Activated CD4-positive, alpha-beta memory T cell treated with anti-CD3 and anti-CD28 coated beads, Interleukin-2, amount 10 ng/mL, durations not matched to agents 7 days and 5 days (primary cell): ENCODE data around the gene FRYL. TPM values are rescaled to one million over a fixed set of nuclear protein-coding genes. Genes with fewer than 3 reads are reported as not detected.

ENCODE experiments used
- CTCF ChIA-PET: fragments of 350-600 bp; sonication (Branson Sonifier 250); formaldehyde crosslinking; loops from one replicate; lab custom pipeline; 2021; ENCODE audit warnings: antibody characterized with exemption, inconsistent platforms; lab: Charles Lee
- POLR2A ChIA-PET: fragments of 350-600 bp; sonication (Branson Sonifier 250); formaldehyde crosslinking; loops from one replicate; lab custom pipeline; 2021; ENCODE audit warnings: antibody characterized with exemption; lab: Charles Lee
- DNase-seq: peaks from one replicate; pipeline ENCODE4 v3.0.0-alpha.2; 2020
- H3K27ac Mint-ChIP-seq: one replicate; pipeline ENCODE4 v1.8.0; 2021; ENCODE audit warnings: mild to moderate bottlenecking, mixed read lengths
- H3K27me3 Mint-ChIP-seq: one replicate; pipeline ENCODE4 v1.8.0; 2021; ENCODE audit warnings: mixed read lengths
- H3K36me3 Mint-ChIP-seq: one replicate; pipeline ENCODE4 v1.8.0; 2021; ENCODE audit warnings: low read depth, mixed read lengths
- H3K4me1 Mint-ChIP-seq: one replicate; pipeline ENCODE4 v1.8.0; 2021; ENCODE audit warnings: mixed read lengths
- H3K4me3 Mint-ChIP-seq: one replicate; pipeline ENCODE4 v1.8.0; 2021; ENCODE audit warnings: mild to moderate bottlenecking, mixed read lengths
- H3K9me3 Mint-ChIP-seq: one replicate; pipeline ENCODE4 v1.8.0; 2021; ENCODE audit warnings: mixed read lengths
- total RNA-seq, 2 experiments: library from RNA; stranded (reverse); gene quantifications; one replicate each; pipeline ENCODE4 v1.2.3, GENCODE V29; 2021

Gene FRYL
- total RNA-seq, 2 experiments from 2014 or later: 82.4 to 82.7 TPM

- no peaks in the 10 kb centered on the region for H3K36me3 Mint-ChIP-seq
- H3K27me3 Mint-ChIP-seq: no peaks in the 10 kb centered on the region
- H3K4me1 Mint-ChIP-seq: peaks cover 5% of the 10 kb centered on the region
- no peak for DNase-seq
- H3K4me3 Mint-ChIP-seq: no peak overlapping the region
- POLR2A ChIA-PET: no interaction called here
- no peak overlapping the region for H3K27ac Mint-ChIP-seq
- CTCF ChIA-PET: no interaction called here
- no peaks in the 10 kb centered on the region for H3K9me3 Mint-ChIP-seq
Measured at GRCh38 chr4:48629458-48629857, 150.6 kb downstream of the FRYL start.

- Mint-ChIP-seq H3K36me3 (peaks cover 28% of the 10 kb centered on the region), H3K4me3 (no peak overlapping the region), H3K27me3 (no peaks in the 10 kb centered on the region), H3K27ac (no peak overlapping the region), H3K9me3 (no peaks in the 10 kb centered on the region), H3K4me1 (no peaks in the 10 kb centered on the region)
- ChIA-PET CTCF (no interaction called here), POLR2A (no interaction called here)
- no peak for DNase-seq
Measured at GRCh38 chr4:48623182-48623780, 156.8 kb downstream of the FRYL start.

- Mint-ChIP-seq H3K4me1 (no peaks in the 10 kb centered on the region), H3K4me3 (no peak overlapping the region), H3K36me3 (peaks cover 44% of the 10 kb centered on the region), H3K9me3 (no peaks in the 10 kb centered on the region), H3K27me3 (no peaks in the 10 kb centered on the region), H3K27ac (no peak overlapping the region)
- DNase-seq: no peak
- CTCF ChIA-PET: interaction anchor here (0.7 kb wide), 1 partner anchor 43 kb away, joined by 3 read pairs; no protein-coding TSS in a partner anchor
- POLR2A ChIA-PET: no interaction called here
Measured at GRCh38 chr4:48620831-48621230, 159.2 kb downstream of the FRYL start.

GRCh38 chr4:48620093-48620492 is 160.0 kb downstream of the FRYL start:
- no peaks in the 10 kb centered on the region for H3K27me3 Mint-ChIP-seq
- DNase-seq: no peak
- ChIA-PET POLR2A (interaction anchor here (1.4 kb wide), 1 partner anchor 13 kb away, joined by 3 read pairs; no protein-coding TSS in a partner anchor), CTCF (interaction anchor here (0.6 to 0.7 kb wide), 2 partner anchors 42 to 119 kb away, joined by 3 read pairs; no protein-coding TSS in a partner anchor)
- no peaks in the 10 kb centered on the region for H3K9me3 Mint-ChIP-seq
- H3K27ac Mint-ChIP-seq: no peak overlapping the region
- no peak overlapping the region for H3K4me3 Mint-ChIP-seq
- H3K36me3 Mint-ChIP-seq: peaks cover 52% of the 10 kb centered on the region
- no peaks in the 10 kb centered on the region for H3K4me1 Mint-ChIP-seq

- Mint-ChIP-seq H3K4me3 (no peak overlapping the region), H3K27ac (no peak overlapping the region), H3K36me3 (peaks cover 25% of the 10 kb centered on the region), H3K4me1 (no peaks in the 10 kb centered on the region), H3K27me3 (no peaks in the 10 kb centered on the region), H3K9me3 (no peaks in the 10 kb centered on the region)
- DNase-seq: no peak
- ChIA-PET POLR2A (no interaction called here), CTCF (no interaction called here)
Measured at GRCh38 chr4:48604527-48604926, 175.6 kb downstream of the FRYL start.

- CTCF ChIA-PET: no interaction called here
- Mint-ChIP-seq H3K27me3 (no peaks in the 10 kb centered on the region), H3K9me3 (no peaks in the 10 kb centered on the region), H3K4me1 (no peaks in the 10 kb centered on the region), H3K36me3 (peaks cover 30% of the 10 kb centered on the region), H3K27ac (no peak overlapping the region), H3K4me3 (no peak overlapping the region)
- no peak for DNase-seq
- POLR2A ChIA-PET: no interaction called here
Measured at GRCh38 chr4:48604041-48604440, 176.0 kb downstream of the FRYL start.

- Mint-ChIP-seq H3K27me3 (no peaks in the 10 kb centered on the region), H3K36me3 (peaks cover 32% of the 10 kb centered on the region), H3K4me3 (no peak overlapping the region), H3K27ac (no peak overlapping the region), H3K4me1 (no peaks in the 10 kb centered on the region), H3K9me3 (no peaks in the 10 kb centered on the region)
- ChIA-PET CTCF (interaction anchor here (0.8 kb wide), 1 partner anchor 99 kb away, joined by 4 read pairs; no protein-coding TSS in a partner anchor), POLR2A (no interaction called here)
- no peak for DNase-seq
Measured at GRCh38 chr4:48603366-48604003, 176.6 kb downstream of the FRYL start.

GRCh38 chr4:48602763-48603162 is 177.3 kb downstream of the FRYL start:
- no peaks in the 10 kb centered on the region for H3K4me1 Mint-ChIP-seq
- CTCF ChIA-PET: interaction anchor here (0.8 kb wide), 1 partner anchor 100 kb away, joined by 4 read pairs; no protein-coding TSS in a partner anchor
- POLR2A ChIA-PET: no interaction called here
- no peak overlapping the region for H3K27ac Mint-ChIP-seq
- no peak for DNase-seq
- H3K4me3 Mint-ChIP-seq: no peak overlapping the region
- no peaks in the 10 kb centered on the region for H3K27me3 Mint-ChIP-seq
- peaks cover 33% of the 10 kb centered on the region for H3K36me3 Mint-ChIP-seq
- no peaks in the 10 kb centered on the region for H3K9me3 Mint-ChIP-seq

- no peak overlapping the region for H3K4me3 Mint-ChIP-seq
- H3K4me1 Mint-ChIP-seq: no peaks in the 10 kb centered on the region
- CTCF ChIA-PET: no interaction called here
- no peak overlapping the region for H3K27ac Mint-ChIP-seq
- POLR2A ChIA-PET: no interaction called here
- no peak for DNase-seq
- H3K36me3 Mint-ChIP-seq: peaks cover 34% of the 10 kb centered on the region
- H3K9me3 Mint-ChIP-seq: no peaks in the 10 kb centered on the region
- no peaks in the 10 kb centered on the region for H3K27me3 Mint-ChIP-seq
Measured at GRCh38 chr4:48602222-48602621, 177.9 kb downstream of the FRYL start.

GRCh38 chr4:48596336-48596735 is 183.7 kb downstream of the FRYL start:
- POLR2A ChIA-PET: no interaction called here
- H3K27ac Mint-ChIP-seq: no peak overlapping the region
- H3K36me3 Mint-ChIP-seq: peaks cover 35% of the 10 kb centered on the region
- DNase-seq: no peak
- H3K27me3 Mint-ChIP-seq: no peaks in the 10 kb centered on the region
- H3K9me3 Mint-ChIP-seq: no peaks in the 10 kb centered on the region
- H3K4me1 Mint-ChIP-seq: no peaks in the 10 kb centered on the region
- H3K4me3 Mint-ChIP-seq: no peak overlapping the region
- CTCF ChIA-PET: no interaction called here

- Mint-ChIP-seq H3K27me3 (no peaks in the 10 kb centered on the region), H3K27ac (no peak overlapping the region), H3K9me3 (no peaks in the 10 kb centered on the region), H3K4me3 (no peak overlapping the region), H3K4me1 (peaks cover 4% of the 10 kb centered on the region), H3K36me3 (peaks cover 48% of the 10 kb centered on the region)
- CTCF ChIA-PET: interaction anchor here (1.2 kb wide), 1 partner anchor 16 kb away, joined by 4 read pairs; no protein-coding TSS in a partner anchor
- no peak for DNase-seq
- POLR2A ChIA-PET: no interaction called here
Measured at GRCh38 chr4:48594180-48594579, 185.9 kb downstream of the FRYL start.

- no peak overlapping the region for H3K4me3 Mint-ChIP-seq
- no peaks in the 10 kb centered on the region for H3K9me3 Mint-ChIP-seq
- ChIA-PET CTCF (no interaction called here), POLR2A (no interaction called here)
- H3K36me3 Mint-ChIP-seq: peaks cover 48% of the 10 kb centered on the region
- no peaks in the 10 kb centered on the region for H3K27me3 Mint-ChIP-seq
- H3K4me1 Mint-ChIP-seq: peaks cover 12% of the 10 kb centered on the region
- H3K27ac Mint-ChIP-seq: no peak overlapping the region
- no peak for DNase-seq
Measured at GRCh38 chr4:48591372-48591771, 188.7 kb downstream of the FRYL start.

- H3K27ac Mint-ChIP-seq: peak overlapping the region; percentile 42
- POLR2A ChIA-PET: no interaction called here
- peaks cover 12% of the 10 kb centered on the region for H3K4me1 Mint-ChIP-seq
- H3K27me3 Mint-ChIP-seq: no peaks in the 10 kb centered on the region
- DNase-seq: no peak
- H3K36me3 Mint-ChIP-seq: peaks cover 53% of the 10 kb centered on the region
- no peak overlapping the region for H3K4me3 Mint-ChIP-seq
- H3K9me3 Mint-ChIP-seq: no peaks in the 10 kb centered on the region
- CTCF ChIA-PET: no interaction called here
Measured at GRCh38 chr4:48590884-48591283, 189.2 kb downstream of the FRYL start.

- CTCF ChIA-PET: no interaction called here
- H3K27ac Mint-ChIP-seq: no peak overlapping the region
- POLR2A ChIA-PET: no interaction called here
- H3K9me3 Mint-ChIP-seq: no peaks in the 10 kb centered on the region
- H3K27me3 Mint-ChIP-seq: no peaks in the 10 kb centered on the region
- H3K36me3 Mint-ChIP-seq: peaks cover 48% of the 10 kb centered on the region
- no peak for DNase-seq
- peaks cover 12% of the 10 kb centered on the region for H3K4me1 Mint-ChIP-seq
- H3K4me3 Mint-ChIP-seq: no peak overlapping the region
Measured at GRCh38 chr4:48589098-48589445, 191.0 kb downstream of the FRYL start.
